Loucy (cell line): Measurements from ENCODE around the gene STRIP2.

ENCODE experiments used
- H2AFZ ChIP-seq: fragments of 200-600 bp; sonication (generic); 2 replicates; pipeline ENCODE4 v1.6.0; 2016; ENCODE audit warnings: antibody characterized with exemption, mild to moderate bottlenecking, low read length, moderate library complexity
- H3F3A ChIP-seq: fragments of 200-600 bp; 2 replicates; pipeline ENCODE4 v1.6.0; 2016; ENCODE audit warnings: antibody characterized with exemption, low read depth, mild to moderate bottlenecking
- H3K27me3 ChIP-seq: fragments of 200-600 bp; sonication (generic); 2 replicates; pipeline ENCODE4 v1.6.1; 2014; ENCODE audit warnings: low read length, mild to moderate bottlenecking; ENCODE audit not compliant: insufficient read depth, poor library complexity, severe bottlenecking
- H3K36me3 ChIP-seq: fragments of 200-600 bp; sonication (generic); 2 replicates; pipeline ENCODE4 v1.6.1; 2016; ENCODE audit warnings: low read length; ENCODE audit not compliant: insufficient read depth
- H3K4me1 ChIP-seq: fragments of 200-600 bp; sonication (generic); 2 replicates; pipeline ENCODE4 v1.5.1; 2014; ENCODE audit warnings: low read length, mild to moderate bottlenecking; ENCODE audit not compliant: insufficient read depth, poor library complexity, severe bottlenecking
- H3K4me2 ChIP-seq: fragments of 200-600 bp; sonication (generic); 2 replicates; pipeline ENCODE4 v1.6.0; 2014; ENCODE audit warnings: antibody characterized with exemption, low read length, low read depth, mild to moderate bottlenecking; ENCODE audit not compliant: poor library complexity, severe bottlenecking
- H3K4me3 ChIP-seq: fragments of 200-600 bp; sonication (generic); 2 replicates; pipeline ENCODE4 v1.5.1; 2014; ENCODE audit warnings: low read length, mild to moderate bottlenecking, mixed read lengths; ENCODE audit not compliant: poor library complexity, severe bottlenecking
- H3K79me2 ChIP-seq: fragments of 200-600 bp; sonication (generic); 2 replicates; pipeline ENCODE4 v1.6.1; 2014; ENCODE audit warnings: low read length; ENCODE audit not compliant: insufficient read depth
- H3K9ac ChIP-seq: fragments of 200-600 bp; sonication (generic); 2 replicates; pipeline ENCODE4 v1.6.0; 2014; ENCODE audit warnings: mild to moderate bottlenecking, low read depth, low read length, moderate library complexity; ENCODE audit not compliant: poor library complexity, severe bottlenecking
- H3K9me2 ChIP-seq: fragments of 200-600 bp; sonication (generic); replicated peaks from 2 replicates; pipeline ENCODE4 v1.6.1; 2016; ENCODE audit warnings: low read depth, low read length, mixed read lengths
- H3K9me3 ChIP-seq: fragments of 200-600 bp; sonication (generic); 2 replicates; pipeline ENCODE4 v1.6.1; 2014; ENCODE audit warnings: mild to moderate bottlenecking, antibody characterized with exemption, low read length, low read depth; ENCODE audit not compliant: insufficient read depth
- H4K20me1 ChIP-seq: fragments of 200-600 bp; sonication (generic); 2 replicates; pipeline ENCODE4 v1.6.0; 2014; ENCODE audit warnings: antibody characterized with exemption, low read length, mild to moderate bottlenecking; ENCODE audit not compliant: insufficient read depth, poor library complexity, severe bottlenecking
- CTCF ChIP-seq: fragments of 200-600 bp; sonication (generic); conservative IDR thresholded peaks from 2 replicates; pipeline ENCODE4 v1.5.1; 2014; ENCODE audit warnings: mild to moderate bottlenecking, antibody characterized with exemption, low read length
- EZH2phosphoT487 ChIP-seq: fragments of 200-600 bp; IDR thresholded peaks from 2 replicates; pipeline ENCODE4 v1.6.1; 2018; ENCODE audit warnings: antibody characterized with exemption, mild to moderate bottlenecking, moderate library complexity, borderline replicate concordance

Gene STRIP2

GRCh38 chr7:129393255-129393654 lies 41.0 kb upstream of the STRIP2 start:
- no peak overlapping the region for H3K9ac ChIP-seq
- H3K4me3 ChIP-seq, result no peak overlapping the region
- no peak overlapping the region for H2AFZ ChIP-seq
- no peaks in the 10 kb centered on the region for H3F3A ChIP-seq
- H3K9me2 ChIP-seq, result no peaks in the 10 kb centered on the region
- H3K79me2 ChIP-seq, result no peaks in the 10 kb centered on the region
- H3K36me3 ChIP-seq, result 0 out of 2 replicates have a peak, but pooled peaks cover 3% of the 10 kb centered on the region
- no peaks in the 10 kb centered on the region for H3K9me3 ChIP-seq
- no peak for TF ChIP-seq CTCF
- TF ChIP-seq EZH2phosphoT487, result no peak
- no peaks in the 10 kb centered on the region for H4K20me1 ChIP-seq
- no peaks in the 10 kb centered on the region for H3K4me1 ChIP-seq
- H3K27me3 ChIP-seq, result no peaks in the 10 kb centered on the region
- H3K4me2 ChIP-seq, result no peak overlapping the region

GRCh38 chr7:129394101-129394500 lies 40.1 kb upstream of the STRIP2 start:
- Histone ChIP-seq H3K36me3 (0 out of 2 replicates have a peak, but pooled peaks cover 3% of the 10 kb centered on the region), H3K9me2 (no peaks in the 10 kb centered on the region), H3F3A (no peaks in the 10 kb centered on the region), H3K9me3 (no peaks in the 10 kb centered on the region), H3K4me2 (no peak overlapping the region), H3K79me2 (no peaks in the 10 kb centered on the region), H2AFZ (no peak overlapping the region), H3K4me1 (no peaks in the 10 kb centered on the region), H4K20me1 (no peaks in the 10 kb centered on the region), H3K4me3 (no peak overlapping the region), H3K9ac (no peak overlapping the region), H3K27me3 (no peaks in the 10 kb centered on the region)
- TF ChIP-seq CTCF, result no peak
- no peak for TF ChIP-seq EZH2phosphoT487

- no peaks in the 10 kb centered on the region for H3F3A ChIP-seq
- H2AFZ ChIP-seq, result no peak overlapping the region
- no peak for TF ChIP-seq EZH2phosphoT487
- no peak for TF ChIP-seq CTCF
- no peak overlapping the region for H3K4me2 ChIP-seq
- H3K4me3 ChIP-seq, result no peak overlapping the region
- no peaks in the 10 kb centered on the region for H3K27me3 ChIP-seq
- H3K36me3 ChIP-seq, result 0 out of 2 replicates have a peak, but pooled peaks cover 3% of the 10 kb centered on the region
- no peak overlapping the region for H3K9ac ChIP-seq
- no peaks in the 10 kb centered on the region for H4K20me1 ChIP-seq
- no peaks in the 10 kb centered on the region for H3K79me2 ChIP-seq
- no peaks in the 10 kb centered on the region for H3K9me3 ChIP-seq
- H3K9me2 ChIP-seq, result no peaks in the 10 kb centered on the region
- no peaks in the 10 kb centered on the region for H3K4me1 ChIP-seq
Observed at GRCh38 chr7:129394982-129395914, 39.0 kb upstream of the STRIP2 start.
